HG03571 (cell line): Measurements from ENCODE around the gene ACKR3.

ENCODE experiments used
- ATAC-seq: cut with Tn5 transposase; IDR thresholded peaks from one replicate; pipeline ENCODE4 v1.9.1; 2021; ENCODE audit not compliant: unreplicated experiment

ACKR3 gene

DNA sequence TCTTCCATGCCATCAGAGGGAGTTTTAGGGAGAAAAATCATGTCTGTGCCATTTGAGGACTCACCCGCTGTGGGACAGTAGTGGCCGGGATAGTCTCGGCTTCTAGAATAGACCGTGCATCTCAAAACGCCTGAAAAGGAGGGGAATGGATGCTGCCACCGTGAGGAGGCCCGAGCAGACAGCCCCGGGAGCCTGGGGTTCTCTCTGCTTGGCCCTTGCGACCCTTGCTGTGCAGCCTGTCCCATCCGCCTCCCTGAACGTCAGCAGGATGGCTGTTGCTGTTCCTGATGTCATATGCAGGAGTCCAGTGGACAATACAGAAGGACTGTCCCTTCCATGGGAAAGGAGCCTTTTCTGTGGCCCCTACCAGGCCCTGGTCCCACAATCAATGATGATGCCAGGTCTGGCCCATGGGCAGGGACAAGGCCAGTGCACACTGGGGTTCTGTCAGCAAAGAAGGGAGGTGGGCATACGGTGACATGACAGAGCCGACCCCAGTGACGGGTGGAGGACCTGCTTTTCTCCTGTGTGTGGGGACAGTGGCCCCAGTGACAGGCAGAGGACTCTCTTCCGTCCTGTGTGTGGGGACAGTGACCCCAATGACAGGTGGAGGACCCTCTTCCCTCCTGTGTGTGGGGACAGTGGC is 58.8 kb downstream of the ACKR3 start:
- no peak for ATAC-seq

DNA sequence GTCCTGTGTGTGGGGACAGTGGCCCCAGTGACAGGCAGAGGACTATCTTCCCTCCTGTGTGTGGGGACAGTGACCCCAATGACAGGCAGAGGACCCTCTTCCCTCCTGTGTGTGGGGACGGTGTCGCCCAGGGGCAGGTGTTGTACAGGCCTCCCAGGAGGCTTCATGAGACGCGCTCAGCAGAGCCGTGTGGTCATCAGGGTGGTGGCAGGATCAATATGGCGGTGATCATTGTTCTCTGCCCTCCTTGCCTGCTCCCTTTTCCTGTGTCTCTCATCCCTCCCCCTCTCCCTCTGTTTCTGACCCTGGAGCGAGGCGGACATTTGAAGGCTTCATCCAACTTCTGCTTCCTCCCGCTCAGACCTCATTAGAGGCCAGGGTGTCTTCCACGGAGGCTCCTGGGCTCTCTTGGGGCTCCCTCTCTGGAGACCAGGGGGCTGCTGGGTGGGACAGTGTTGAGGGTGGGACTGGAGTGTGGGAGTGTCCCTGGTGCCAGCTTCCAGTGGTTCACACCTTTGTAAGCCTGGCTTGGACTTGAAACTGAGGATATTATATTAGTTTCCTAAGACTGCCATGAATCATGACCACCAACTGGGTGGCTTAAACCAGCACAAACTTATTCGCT is 59.5 kb downstream of the ACKR3 start:
- ATAC-seq: no peak

DNA sequence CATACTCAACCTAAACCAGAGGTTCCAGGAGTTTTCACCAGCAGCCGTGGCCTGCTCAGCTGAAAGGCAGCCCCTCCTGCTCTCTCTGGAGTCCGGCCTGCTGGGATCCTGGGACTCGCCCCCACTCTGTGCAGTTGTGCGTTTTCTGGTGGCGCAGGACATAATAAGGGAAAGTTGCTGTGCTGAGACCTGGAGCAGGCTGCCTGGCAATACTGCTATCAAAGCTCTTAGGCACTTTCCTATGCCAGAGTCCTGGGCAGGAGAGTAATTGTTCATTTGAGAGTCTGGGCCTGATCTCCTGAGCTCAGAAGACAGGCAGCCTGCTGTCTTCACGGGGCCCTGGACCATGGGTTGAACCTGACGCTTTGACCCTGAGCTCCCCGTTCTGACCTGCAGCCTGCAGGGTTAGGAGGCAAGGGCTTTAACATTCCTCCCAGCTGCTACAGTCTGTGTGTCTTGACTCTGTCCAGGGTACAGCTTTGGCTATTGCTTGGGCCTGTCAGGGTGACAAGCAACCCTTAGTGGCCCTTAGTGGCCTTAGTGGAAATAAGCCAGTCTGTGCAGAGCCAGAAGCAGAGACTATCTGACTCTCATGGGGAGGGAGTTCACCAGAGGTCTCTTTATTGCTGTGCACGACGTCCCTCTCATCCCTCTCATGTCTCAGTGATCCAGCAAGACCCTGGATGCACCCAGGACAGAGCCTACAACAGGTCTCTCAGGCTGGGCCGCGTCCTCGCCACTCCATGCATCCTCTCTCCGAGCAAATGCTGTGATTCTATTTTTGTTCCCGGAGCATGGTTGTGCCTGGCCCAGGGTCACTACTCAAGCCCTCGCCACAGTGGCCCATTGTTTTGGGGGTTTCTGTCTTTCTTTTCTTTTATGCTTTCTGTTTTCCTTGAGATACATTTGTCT is 60.6 kb downstream of the ACKR3 start:
- ATAC-seq: no peak

DNA sequence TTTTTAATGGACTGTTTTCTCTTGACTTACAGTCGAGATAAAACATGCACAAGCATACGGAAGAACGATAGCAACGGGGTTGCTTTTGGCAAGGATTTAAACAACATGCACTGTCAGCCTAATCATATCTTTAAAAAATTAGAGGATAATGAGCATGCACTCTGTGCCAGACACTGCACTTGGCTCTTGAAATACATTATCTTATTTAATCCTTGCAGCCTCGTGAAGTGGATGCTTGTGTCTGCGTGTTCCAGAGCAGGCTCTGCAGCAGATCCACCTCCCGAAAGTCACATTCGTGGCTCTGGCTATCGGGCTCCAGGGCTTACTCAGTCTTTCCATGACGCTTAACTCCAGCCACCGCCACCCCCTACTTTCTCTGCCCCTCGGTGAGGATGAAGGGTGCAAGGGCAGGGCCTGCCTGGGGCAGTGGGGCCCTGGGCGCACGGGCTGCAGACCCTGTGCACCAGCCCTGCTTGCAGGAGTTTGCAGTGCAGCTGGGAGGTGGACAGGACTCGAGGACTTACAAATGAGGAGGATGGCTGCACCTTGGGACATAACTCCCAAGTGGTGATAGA is 61.7 kb downstream of the ACKR3 start:
- no peak for ATAC-seq

DNA sequence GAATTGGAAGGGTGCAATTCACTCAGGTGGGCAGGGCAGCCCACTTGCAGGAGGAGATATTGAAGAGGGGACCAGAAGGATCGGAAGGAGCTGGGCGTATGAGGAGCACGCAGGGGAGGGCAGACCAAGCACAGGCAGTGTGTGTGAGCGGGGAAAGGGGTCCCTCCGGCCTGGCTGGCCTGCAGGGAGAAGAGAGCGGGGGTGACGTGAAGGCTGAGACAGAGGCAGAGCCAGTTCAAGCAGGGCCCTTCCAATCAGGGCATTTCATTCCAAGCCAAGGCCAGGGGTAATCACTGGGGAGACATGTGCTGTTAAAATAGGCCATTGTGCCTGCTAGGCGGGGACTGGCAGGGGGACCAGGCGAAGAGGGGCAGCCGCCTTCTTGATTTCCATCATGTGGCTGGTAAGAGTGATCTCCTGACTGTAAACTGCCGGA is 62.2 kb downstream of the ACKR3 start:
- no peak for ATAC-seq
